K562 (cell line): ENCODE measurements around the gene TEPSIN. TPM values are rescaled to one million over a fixed set of nuclear protein-coding genes. Genes with fewer than 3 reads are reported as not detected.
A peak's percentile ranks its signal among the peaks of the same experiment; 100 is the strongest.

ENCODE experiments used
- CBFB ChIP-seq: sonication (generic); formaldehyde crosslinking; IDR thresholded peaks from 2 replicates; pipeline ENCODE4 v1.4.0; 2020; ENCODE audit warnings: mild to moderate bottlenecking, missing genetic modification reagents
- CREM ChIP-seq: IDR thresholded peaks from 2 replicates; pipeline ENCODE4 v1.6.1; 2014; ENCODE audit warnings: antibody characterized with exemption, low read depth
- HNRNPL ChIP-seq: fragments of 200-400 bp; formaldehyde crosslinking; IDR thresholded peaks from 2 replicates; pipeline ENCODE4 v1.6.1; 2017; ENCODE audit warnings: low read depth, mild to moderate bottlenecking, low read length
- KHSRP ChIP-seq: fragments of 450-650 bp; IDR thresholded peaks from 2 replicates; pipeline ENCODE4 v1.6.1; 2017
- MECOM ChIP-seq: fragments of 250-450 bp; sonication (Bioruptor Pico); IDR thresholded peaks from 2 replicates; pipeline ENCODE4 v1.8.0; 2022; ENCODE audit warnings: inconsistent platforms
- NR4A1 ChIP-seq, 2 experiments: fragments of 250-450 bp in 1 of 2; fragments of 450-650 bp in 1 of 2; sonication (Bioruptor Pico) in 1 of 2; IDR thresholded peaks; 2 replicates each; pipeline versions ENCODE4 v1.4.0 to v1.6.1; 2016 to 2020; ENCODE audit warnings: mild to moderate bottlenecking in 2 of 2, missing compliant biosample characterization in 1 of 2, missing genetic modification characterization in 1 of 2, moderate library complexity in 1 of 2
- PHF8 ChIP-seq: fragments of 200-600 bp; sonication (generic); IDR thresholded peaks from 2 replicates; pipeline ENCODE4 v1.6.1; 2012; ENCODE audit warnings: mixed run types, mild to moderate bottlenecking, inconsistent platforms, low read length, moderate library complexity, borderline replicate concordance
- ZNF175 ChIP-seq: fragments of 200-800 bp; sonication (Bioruptor generic); IDR thresholded peaks from 2 replicates; pipeline ENCODE4 v1.6.1; 2016; ENCODE audit warnings: low read depth, mild to moderate bottlenecking, missing genetic modification characterization, missing compliant biosample characterization
- ZNF347 ChIP-seq: fragments of 450-650 bp; formaldehyde crosslinking; IDR thresholded peaks from 2 replicates; pipeline ENCODE4 v1.4.0; 2020; ENCODE audit warnings: low read depth, mild to moderate bottlenecking, moderate library complexity
- ZNF766 ChIP-seq: fragments of 200-800 bp; sonication (Bioruptor generic); conservative IDR thresholded peaks from 2 replicates; pipeline ENCODE4 v1.6.1; 2016; ENCODE audit warnings: missing genetic modification characterization, missing compliant biosample characterization
- polyA plus RNA-seq, 8 experiments: library from polyadenylated mRNA; depleted of rRNA in 4 of 8; stranded (reverse) in 5 of 8; unstranded in 3 of 8; fragments of >200 nt; fragmentation: Nextera tagmentation in 2 of 8; fragmentation: Illumina TruSeq in 1 of 8; extraction: Ambion mirVana in 2 of 8; extraction: Trizol in 1 of 8; gene quantifications; 2 replicates each; pipeline versions ENCODE4 v1.2.1 to v1.2.3, GENCODE V29; 2011 to 2014; ENCODE audit warnings: inconsistent platforms in 1 of 8, missing spikeins in 1 of 8
- total RNA-seq, 7 experiments: library from RNA; depleted of rRNA in 6 of 7; stranded (reverse); fragments of >200 nt in 6 of 7; fragmentation: Illumina TruSeq in 2 of 7; extraction: Trizol in 2 of 7; gene quantifications; 2 replicates each; pipeline versions ENCODE4 v1.2.1 to v1.2.3, GENCODE V29; 2011 to 2021; ENCODE audit warnings: low replicate concordance in 1 of 7
- TF ChIP-seq, protein P1 (sequence below): fragments of 450-650 bp; IDR thresholded peaks from 2 replicates; pipeline ENCODE4 v1.7.1; 2018; ENCODE audit warnings: mild to moderate bottlenecking, low read depth; ENCODE audit not compliant: partially characterized antibody
- TF ChIP-seq, protein P2 (sequence below): fragments of 450-650 bp; conservative IDR thresholded peaks from 2 replicates; pipeline ENCODE4 v1.6.1; 2016; ENCODE audit warnings: missing genetic modification characterization, low read depth, mild to moderate bottlenecking, missing compliant biosample characterization, moderate library complexity
- TF ChIP-seq, protein P3 (sequence below): IDR thresholded peaks from 2 replicates; pipeline ENCODE4 v1.6.1; 2012; ENCODE audit warnings: low read depth, low read length, improper control_type of control experiment, borderline replicate concordance
- TF ChIP-seq, protein P4 (sequence below): fragments of 200-800 bp; sonication (Bioruptor generic); IDR thresholded peaks from 2 replicates; pipeline ENCODE4 v1.6.1; 2017; ENCODE audit warnings: missing genetic modification characterization, missing compliant biosample characterization
- TF ChIP-seq, protein P5 (sequence below), 2 experiments: fragments of 250-450 bp in 1 of 2; fragments of 450-650 bp in 1 of 2; sonication (Bioruptor Pico) in 1 of 2; IDR thresholded peaks; 2 replicates each; pipeline versions ENCODE4 v1.6.1 to v1.8.0; 2016 to 2021; ENCODE audit warnings: mild to moderate bottlenecking in 2 of 2, moderate library complexity in 2 of 2, missing compliant biosample characterization in 1 of 2, missing genetic modification characterization in 1 of 2
- TF ChIP-seq, protein P6 (sequence below): fragments of 250-450 bp; sonication (Bioruptor Pico); IDR thresholded peaks from 2 replicates; pipeline ENCODE4 v1.8.0; 2022; ENCODE audit warnings: moderate library complexity, mild to moderate bottlenecking, inconsistent platforms

Gene TEPSIN
- total and polyA plus RNA-seq, 9 of the 15 experiments (the other 6 are each of a cell fraction or from before 2014, with no cell fraction given) = 0.80 to 29.8 (median 5.3) TPM

DNA sequence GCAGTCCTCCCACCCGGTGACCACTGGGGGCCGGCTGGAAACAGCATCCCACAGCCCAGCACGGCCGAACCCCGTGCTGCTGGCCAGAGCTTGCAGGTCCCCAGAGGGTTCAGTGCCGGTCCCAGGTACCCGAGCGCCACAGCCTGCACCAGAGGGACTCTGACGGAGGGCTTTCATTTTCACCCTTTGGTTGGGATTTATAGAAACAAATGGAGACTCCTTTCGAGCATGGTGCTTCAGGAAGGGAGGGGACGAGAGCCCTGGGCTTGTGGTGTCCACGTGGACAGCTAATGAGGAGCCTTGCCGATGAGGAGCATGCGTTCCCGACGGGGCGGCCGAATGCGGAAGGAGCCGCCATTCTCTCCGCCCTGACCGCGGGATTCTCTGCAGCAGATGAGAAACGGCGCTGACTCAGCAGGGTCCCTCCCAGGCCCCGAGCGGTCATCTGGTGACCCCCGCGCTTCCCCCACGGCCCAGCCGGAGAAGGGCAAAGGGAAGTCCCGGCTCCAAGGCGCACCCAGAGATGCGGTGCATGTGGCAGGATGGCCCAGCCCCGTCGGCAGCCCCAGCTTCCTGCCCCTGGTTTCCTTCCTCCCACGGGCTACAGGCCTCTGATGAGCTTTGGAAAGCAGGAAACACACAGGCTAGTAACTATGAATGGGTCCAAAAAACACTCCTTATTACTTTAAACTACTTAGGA lies 46.5 kb upstream of the TEPSIN start (continued):
- TF ChIP-seq, protein P1, sequence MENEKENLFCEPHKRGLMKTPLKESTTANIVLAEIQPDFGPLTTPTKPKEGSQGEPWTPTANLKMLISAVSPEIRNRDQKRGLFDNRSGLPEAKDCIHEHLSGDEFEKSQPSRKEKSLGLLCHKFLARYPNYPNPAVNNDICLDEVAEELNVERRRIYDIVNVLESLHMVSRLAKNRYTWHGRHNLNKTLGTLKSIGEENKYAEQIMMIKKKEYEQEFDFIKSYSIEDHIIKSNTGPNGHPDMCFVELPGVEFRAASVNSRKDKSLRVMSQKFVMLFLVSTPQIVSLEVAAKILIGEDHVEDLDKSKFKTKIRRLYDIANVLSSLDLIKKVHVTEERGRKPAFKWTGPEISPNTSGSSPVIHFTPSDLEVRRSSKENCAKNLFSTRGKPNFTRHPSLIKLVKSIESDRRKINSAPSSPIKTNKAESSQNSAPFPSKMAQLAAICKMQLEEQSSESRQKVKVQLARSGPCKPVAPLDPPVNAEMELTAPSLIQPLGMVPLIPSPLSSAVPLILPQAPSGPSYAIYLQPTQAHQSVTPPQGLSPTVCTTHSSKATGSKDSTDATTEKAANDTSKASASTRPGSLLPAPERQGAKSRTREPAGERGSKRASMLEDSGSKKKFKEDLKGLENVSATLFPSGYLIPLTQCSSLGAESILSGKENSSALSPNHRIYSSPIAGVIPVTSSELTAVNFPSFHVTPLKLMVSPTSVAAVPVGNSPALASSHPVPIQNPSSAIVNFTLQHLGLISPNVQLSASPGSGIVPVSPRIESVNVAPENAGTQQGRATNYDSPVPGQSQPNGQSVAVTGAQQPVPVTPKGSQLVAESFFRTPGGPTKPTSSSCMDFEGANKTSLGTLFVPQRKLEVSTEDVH = no peak
- TF ChIP-seq, protein P2, sequence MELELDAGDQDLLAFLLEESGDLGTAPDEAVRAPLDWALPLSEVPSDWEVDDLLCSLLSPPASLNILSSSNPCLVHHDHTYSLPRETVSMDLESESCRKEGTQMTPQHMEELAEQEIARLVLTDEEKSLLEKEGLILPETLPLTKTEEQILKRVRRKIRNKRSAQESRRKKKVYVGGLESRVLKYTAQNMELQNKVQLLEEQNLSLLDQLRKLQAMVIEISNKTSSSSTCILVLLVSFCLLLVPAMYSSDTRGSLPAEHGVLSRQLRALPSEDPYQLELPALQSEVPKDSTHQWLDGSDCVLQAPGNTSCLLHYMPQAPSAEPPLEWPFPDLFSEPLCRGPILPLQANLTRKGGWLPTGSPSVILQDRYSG (tag) = 0 out of 2 replicates have a peak, but pooled peaks have one; percentile 31
- TF ChIP-seq ZNF175 (peak; percentile 56; the same call in 1 of the 2 replicates), CREM (0 out of 2 replicates have a peak, but pooled peaks have one; percentile 15), ZNF347 (CRISPR knock-in tag) (no peak), MECOM (CRISPR knock-in tag) (no peak), NR4A1 (CRISPR knock-in tag; IDR thresholded peaks at IDR 0.05) (0 out of 2 replicates have a peak, but pooled peaks have one; percentile 47), NR4A1 (tag; IDR thresholded peaks at IDR 0.05) (0 out of 2 replicates have a peak, but pooled peaks have one; percentile 48), HNRNPL (no peak), PHF8 (peak; percentile 40; the same call in 1 of the 2 replicates), KHSRP (no peak), CBFB (CRISPR knock-in tag) (no peak), ZNF766 (peak; percentile 56; the same call in 1 of the 2 replicates)
- TF ChIP-seq, protein P3, sequence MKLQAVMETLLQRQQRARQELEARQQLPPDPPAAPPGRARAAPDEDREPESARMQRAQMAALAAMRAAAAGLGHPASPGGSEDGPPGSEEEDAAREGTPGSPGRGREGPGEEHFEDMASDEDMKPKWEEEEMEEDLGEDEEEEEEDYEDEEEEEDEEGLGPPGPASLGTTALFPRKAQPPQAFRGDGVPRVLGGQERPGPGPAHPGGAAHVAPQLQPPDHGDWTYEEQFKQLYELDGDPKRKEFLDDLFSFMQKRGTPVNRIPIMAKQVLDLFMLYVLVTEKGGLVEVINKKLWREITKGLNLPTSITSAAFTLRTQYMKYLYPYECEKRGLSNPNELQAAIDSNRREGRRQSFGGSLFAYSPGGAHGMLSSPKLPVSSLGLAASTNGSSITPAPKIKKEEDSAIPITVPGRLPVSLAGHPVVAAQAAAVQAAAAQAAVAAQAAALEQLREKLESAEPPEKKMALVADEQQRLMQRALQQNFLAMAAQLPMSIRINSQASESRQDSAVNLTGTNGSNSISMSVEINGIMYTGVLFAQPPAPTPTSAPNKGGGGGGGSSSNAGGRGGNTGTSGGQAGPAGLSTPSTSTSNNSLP = no peak
- TF ChIP-seq, protein P4, sequence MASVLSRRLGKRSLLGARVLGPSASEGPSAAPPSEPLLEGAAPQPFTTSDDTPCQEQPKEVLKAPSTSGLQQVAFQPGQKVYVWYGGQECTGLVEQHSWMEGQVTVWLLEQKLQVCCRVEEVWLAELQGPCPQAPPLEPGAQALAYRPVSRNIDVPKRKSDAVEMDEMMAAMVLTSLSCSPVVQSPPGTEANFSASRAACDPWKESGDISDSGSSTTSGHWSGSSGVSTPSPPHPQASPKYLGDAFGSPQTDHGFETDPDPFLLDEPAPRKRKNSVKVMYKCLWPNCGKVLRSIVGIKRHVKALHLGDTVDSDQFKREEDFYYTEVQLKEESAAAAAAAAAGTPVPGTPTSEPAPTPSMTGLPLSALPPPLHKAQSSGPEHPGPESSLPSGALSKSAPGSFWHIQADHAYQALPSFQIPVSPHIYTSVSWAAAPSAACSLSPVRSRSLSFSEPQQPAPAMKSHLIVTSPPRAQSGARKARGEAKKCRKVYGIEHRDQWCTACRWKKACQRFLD (CRISPR knock-in tag) = peak; percentile 94
- TF ChIP-seq, protein P5, sequence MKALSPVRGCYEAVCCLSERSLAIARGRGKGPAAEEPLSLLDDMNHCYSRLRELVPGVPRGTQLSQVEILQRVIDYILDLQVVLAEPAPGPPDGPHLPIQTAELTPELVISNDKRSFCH (CRISPR knock-in tag; IDR thresholded peaks at IDR 0.05) = no peak
- TF ChIP-seq, protein P5 (tag; IDR thresholded peaks at IDR 0.05) = 0 out of 2 replicates have a peak, but pooled peaks have one; percentile 38
- TF ChIP-seq, protein P6, sequence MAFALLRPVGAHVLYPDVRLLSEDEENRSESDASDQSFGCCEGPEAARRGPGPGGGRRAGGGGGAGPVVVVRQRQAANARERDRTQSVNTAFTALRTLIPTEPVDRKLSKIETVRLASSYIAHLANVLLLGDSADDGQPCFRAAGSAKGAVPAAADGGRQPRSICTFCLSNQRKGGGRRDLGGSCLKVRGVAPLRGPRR (CRISPR knock-in tag) = no peak
